SK-N-SH (cell line): ENCODE measurements around the gene PSMD14. TPM values are rescaled to one million over a fixed set of nuclear protein-coding genes. Genes with fewer than 3 reads are reported as not detected.

Source experiments
- CTCF ChIA-PET: fragments of 300-600, 350-600 bp; formaldehyde crosslinking; extraction: SDS; loops from one replicate; lab custom pipeline; 2021; lab: Yijun Ruan, JAX
- POLR2A ChIA-PET: fragments of 350-600 bp; sonication (Branson Sonifier 250); formaldehyde crosslinking; extraction: SDS; loops from one replicate; lab custom pipeline; 2020; ENCODE audit warnings: antibody characterized with exemption, inconsistent platforms; lab: Yijun Ruan, JAX
- DNase-seq: peaks from one replicate; pipeline ENCODE4 v3.0.0; 2012
- H2AFZ ChIP-seq: fragments of 200-600 bp; sonication (generic); 2 replicates; pipeline ENCODE4 v1.8.1; 2016; ENCODE audit warnings: antibody characterized with exemption, mild to moderate bottlenecking, low read depth
- H3F3A ChIP-seq: fragments of 200-600 bp; sonication (generic); replicated peaks from 2 replicates; pipeline ENCODE3; 2016; ENCODE audit warnings: antibody characterized with exemption, mild to moderate bottlenecking; ENCODE audit not compliant: insufficient read depth
- H3K27ac ChIP-seq, 2 experiments: fragments of 200-500 bp in 1 of 2; fragments of 200-600 bp in 1 of 2; sonication (Bioruptor generic) in 1 of 2; sonication (generic), shearing (Covaris generic) in 1 of 2; 2 replicates each; pipeline versions ENCODE4 v1.5.1 to v1.6.1; 2014 to 2016; ENCODE audit warnings: low read depth in 2 of 2, inconsistent platforms in 1 of 2, low read length in 1 of 2, mild to moderate bottlenecking in 1 of 2, mixed read lengths in 1 of 2
- H3K27me3 ChIP-seq: fragments of 200-600 bp; sonication (generic), shearing (Covaris generic); 2 replicates; pipeline ENCODE4 v1.6.1; 2016; ENCODE audit warnings: mixed run types; ENCODE audit not compliant: insufficient read depth
- H3K36me3 ChIP-seq, 2 experiments: fragments of 200-500 bp in 1 of 2; fragments of 200-600 bp in 1 of 2; sonication (Bioruptor generic) in 1 of 2; sonication (generic) in 1 of 2; replicated peaks in 1 of 2; 2 replicates each; pipeline versions ENCODE3 to v1.5.1; 2014 to 2016; ENCODE audit warnings: low read length in 1 of 2, mild to moderate bottlenecking in 1 of 2; ENCODE audit not compliant: insufficient read depth in 2 of 2, control insufficient read depth in 1 of 2
- H3K4me1 ChIP-seq, 2 experiments: fragments of 200-500 bp in 1 of 2; fragments of 200-600 bp in 1 of 2; sonication (Bioruptor generic) in 1 of 2; sonication (generic), shearing (Covaris generic) in 1 of 2; 2 replicates each; pipeline versions ENCODE4 v1.5.1 to v1.6.1; 2014 to 2016; ENCODE audit warnings: low read depth in 1 of 2, low read length in 1 of 2, mixed run types in 1 of 2; ENCODE audit not compliant: insufficient read depth in 2 of 2, control insufficient read depth in 1 of 2
- H3K4me2 ChIP-seq: fragments of 200-600 bp; sonication (generic), shearing (Covaris generic); 2 replicates; pipeline ENCODE4 v1.6.1; 2017; ENCODE audit warnings: mixed run types
- H3K4me3 ChIP-seq, 2 experiments: fragments of 200-500 bp in 1 of 2; fragments of 200-600 bp in 1 of 2; sonication (Bioruptor generic) in 1 of 2; sonication (generic), shearing (Covaris generic) in 1 of 2; 2 replicates each; pipeline versions ENCODE4 v1.5.1 to v1.8.1; 2014 to 2016; ENCODE audit warnings: low read depth in 2 of 2, inconsistent platforms in 1 of 2, low read length in 1 of 2, mild to moderate bottlenecking in 1 of 2, mixed read lengths in 1 of 2, moderate library complexity in 1 of 2
- H3K79me2 ChIP-seq: fragments of 200-600 bp; sonication (generic); 2 replicates; pipeline ENCODE4 v1.8.1; 2017; ENCODE audit warnings: mild to moderate bottlenecking; ENCODE audit not compliant: insufficient read depth
- H3K9ac ChIP-seq: fragments of 200-600 bp; sonication (generic); 2 replicates; pipeline ENCODE4 v1.6.1; 2017; ENCODE audit warnings: mixed run types
- H3K9me2 ChIP-seq: fragments of 200-600 bp; sonication (generic); 2 replicates; pipeline ENCODE4 v1.6.1; 2017; ENCODE audit warnings: mixed run types
- H3K9me3 ChIP-seq: fragments of 200-600 bp; sonication (generic); 2 replicates; pipeline ENCODE4 v1.6.1; 2017; ENCODE audit warnings: mixed run types, mild to moderate bottlenecking, moderate library complexity
- H4K20me1 ChIP-seq: fragments of 200-600 bp; sonication (generic); 2 replicates; pipeline ENCODE4 v1.6.1; 2017; ENCODE audit warnings: mild to moderate bottlenecking, mixed run types; ENCODE audit not compliant: insufficient read depth
- CHD2 ChIP-seq: fragments of 150-350 bp; IDR thresholded peaks from 2 replicates; pipeline ENCODE4 v1.6.1; 2018; ENCODE audit warnings: low read length; ENCODE audit not compliant: partially characterized antibody
- ELF1 ChIP-seq: IDR thresholded peaks from 2 replicates; pipeline ENCODE4 v1.4.0; 2012
- EZH2phosphoT487 ChIP-seq: fragments of 200-600 bp; sonication (generic); IDR thresholded peaks from 2 replicates; pipeline ENCODE4 v1.6.1; 2017; ENCODE audit warnings: low read depth, mixed run types, mild to moderate bottlenecking, antibody characterized with exemption, moderate library complexity, borderline replicate concordance
- FOSL2 ChIP-seq: IDR thresholded peaks from 2 replicates; pipeline ENCODE4 v1.4.0; 2012; ENCODE audit warnings: low read depth, mild to moderate bottlenecking, moderate library complexity, borderline replicate concordance
- GABPA ChIP-seq: IDR thresholded peaks from 2 replicates; pipeline ENCODE4 v1.4.0; 2012; ENCODE audit warnings: low read depth, mild to moderate bottlenecking
- GATA2 ChIP-seq: sonication (generic); formaldehyde crosslinking; IDR thresholded peaks from 2 replicates; pipeline ENCODE4 v1.5.0; 2020; ENCODE audit warnings: mild to moderate bottlenecking, missing genetic modification reagents
- NRF1 ChIP-seq: IDR thresholded peaks from 2 replicates; pipeline ENCODE4 v1.6.1; 2012; ENCODE audit warnings: low read depth, mild to moderate bottlenecking, low read length
- POLR2AphosphoS5 ChIP-seq: IDR thresholded peaks from 2 replicates; pipeline ENCODE4 v1.6.1; 2012; ENCODE audit warnings: low read depth, low read length
- RAD21 ChIP-seq: IDR thresholded peaks from 2 replicates; pipeline ENCODE4 v1.6.1; 2012; ENCODE audit warnings: mild to moderate bottlenecking, low read length
- RFX5 ChIP-seq: IDR thresholded peaks from 2 replicates; pipeline ENCODE4 v1.6.1; 2012; ENCODE audit warnings: mild to moderate bottlenecking, improper control_type of control experiment, low read length
- RXRA ChIP-seq: IDR thresholded peaks from 2 replicates; pipeline ENCODE4 v1.4.0; 2012; ENCODE audit warnings: low read depth, mild to moderate bottlenecking, borderline replicate concordance
- SIN3A ChIP-seq: IDR thresholded peaks from 2 replicates; pipeline ENCODE4 v1.6.1; 2012; ENCODE audit warnings: low read depth, mild to moderate bottlenecking, low read length, moderate library complexity, borderline replicate concordance
- SMC3 ChIP-seq: IDR thresholded peaks from 2 replicates; pipeline ENCODE4 v1.6.1; 2012; ENCODE audit warnings: low read depth, low read length, improper control_type of control experiment
- TAF1 ChIP-seq: IDR thresholded peaks from 2 replicates; pipeline ENCODE4 v1.6.1; 2012; ENCODE audit warnings: low read depth, mild to moderate bottlenecking, low read length, moderate library complexity, borderline replicate concordance
- TEAD4 ChIP-seq: IDR thresholded peaks from 2 replicates; pipeline ENCODE4 v1.4.0; 2012; ENCODE audit warnings: mild to moderate bottlenecking, borderline replicate concordance; ENCODE audit not compliant: insufficient read depth
- WGBS: methylation state at CpG from one replicate; pipeline ENCODE4 v1.1.6; 2017; ENCODE audit warnings: low lambda C conversion rate; 5-methylcytosine and 5-hydroxymethylcytosine counted together
- polyA plus RNA-seq, 3 experiments: library from polyadenylated mRNA; depleted of rRNA; stranded (reverse); fragments of >200 nt; gene quantifications; 2 replicates each; pipeline ENCODE4 v1.2.3, GENCODE V29; 2012
- TF ChIP-seq, protein P1 (sequence below): IDR thresholded peaks from 2 replicates; pipeline ENCODE4 v1.4.0; 2012; ENCODE audit warnings: low read depth
- TF ChIP-seq, protein P2 (sequence below): IDR thresholded peaks from 2 replicates; pipeline ENCODE4 v1.4.0; 2012; ENCODE audit warnings: low read depth, borderline replicate concordance
- TF ChIP-seq, protein P3 (sequence below): IDR thresholded peaks from 2 replicates; pipeline ENCODE4 v1.6.1; 2012; ENCODE audit warnings: mild to moderate bottlenecking, low read depth, low read length, moderate library complexity

The PSMD14 gene
- polyA plus RNA-seq, 1 of the 3 experiments (the other 2 are of a cell fraction), result 50.4 TPM

DNA sequence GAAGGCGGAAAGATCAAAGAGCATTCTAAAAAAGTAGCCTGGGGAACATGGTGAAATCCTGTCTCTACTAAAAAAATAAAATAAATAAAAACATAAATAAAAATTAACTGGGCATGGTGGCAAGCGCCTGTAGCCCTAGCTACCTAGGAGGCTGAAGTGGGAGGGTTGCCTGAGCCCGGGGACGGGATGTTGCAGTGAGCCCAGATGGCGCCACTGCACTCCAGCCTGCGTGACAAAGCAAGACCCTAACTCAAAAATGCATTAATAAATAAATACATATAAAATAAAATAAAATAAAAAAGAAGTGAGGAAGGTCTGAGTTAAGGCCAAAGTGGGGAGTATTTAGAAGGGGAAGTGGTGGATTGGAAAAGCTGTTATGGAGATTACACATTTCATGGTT lies 1.3 kb upstream of the PSMD14 start:
- H3K9ac ChIP-seq, result no peak overlapping the region
- no peak for DNase-seq

More for the DNA sequence above, 1.3 kb upstream of the PSMD14 start:
- H3K36me3 ChIP-seq, result peaks cover 0 to 10% of the 10 kb centered on the region in 2 experiments
- 97% methylated on average over 6 of the region's 6 CpGs for WGBS
- H3K4me2 ChIP-seq, result peak overlapping the region; percentile 76; the same call in 1 of the 2 replicates
- ChIA-PET CTCF (interaction anchor here (1.2 to 2.2 kb wide), 2 partner anchors 84 to 118 kb away, joined by 3 to 6 read pairs; no protein-coding TSS in a partner anchor), POLR2A (interaction anchor here (0.6 kb wide), 1 partner anchor 10 kb away, joined by 3 read pairs; no protein-coding TSS in a partner anchor)
- H3K27ac ChIP-seq, result no peak overlapping the region
- H3K9me2 ChIP-seq, result no peaks in the 10 kb centered on the region
- peaks cover 4% of the 10 kb centered on the region; the same call in 1 of the 2 replicates for H4K20me1 ChIP-seq
- H3K27me3 ChIP-seq, result no peaks in the 10 kb centered on the region
- no peak overlapping the region for H2AFZ ChIP-seq
- H3K79me2 ChIP-seq, result peaks cover 46% of the 10 kb centered on the region
- no peaks in the 10 kb centered on the region for H3F3A ChIP-seq
- H3K4me1 ChIP-seq, result peaks cover 0 to 6% of the 10 kb centered on the region in 2 experiments; a peak in 3 of 4 replicates
- no peak for TF ChIP-seq EZH2phosphoT487
- no peak for TF ChIP-seq SMC3
- TF ChIP-seq, protein P1, sequence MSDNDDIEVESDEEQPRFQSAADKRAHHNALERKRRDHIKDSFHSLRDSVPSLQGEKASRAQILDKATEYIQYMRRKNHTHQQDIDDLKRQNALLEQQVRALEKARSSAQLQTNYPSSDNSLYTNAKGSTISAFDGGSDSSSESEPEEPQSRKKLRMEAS, result no peak
- TF ChIP-seq RXRA, result no peak
- TF ChIP-seq TEAD4, result no peak
- no peak for TF ChIP-seq TAF1
- no peak for TF ChIP-seq POLR2AphosphoS5
- no peak for TF ChIP-seq ELF1
- TF ChIP-seq RAD21, result no peak; the same call in 1 of the 2 replicates
- no peak for TF ChIP-seq CHD2
- TF ChIP-seq, protein P2, sequence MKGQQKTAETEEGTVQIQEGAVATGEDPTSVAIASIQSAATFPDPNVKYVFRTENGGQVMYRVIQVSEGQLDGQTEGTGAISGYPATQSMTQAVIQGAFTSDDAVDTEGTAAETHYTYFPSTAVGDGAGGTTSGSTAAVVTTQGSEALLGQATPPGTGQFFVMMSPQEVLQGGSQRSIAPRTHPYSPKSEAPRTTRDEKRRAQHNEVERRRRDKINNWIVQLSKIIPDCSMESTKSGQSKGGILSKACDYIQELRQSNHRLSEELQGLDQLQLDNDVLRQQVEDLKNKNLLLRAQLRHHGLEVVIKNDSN, result no peak
- TF ChIP-seq, protein P3, sequence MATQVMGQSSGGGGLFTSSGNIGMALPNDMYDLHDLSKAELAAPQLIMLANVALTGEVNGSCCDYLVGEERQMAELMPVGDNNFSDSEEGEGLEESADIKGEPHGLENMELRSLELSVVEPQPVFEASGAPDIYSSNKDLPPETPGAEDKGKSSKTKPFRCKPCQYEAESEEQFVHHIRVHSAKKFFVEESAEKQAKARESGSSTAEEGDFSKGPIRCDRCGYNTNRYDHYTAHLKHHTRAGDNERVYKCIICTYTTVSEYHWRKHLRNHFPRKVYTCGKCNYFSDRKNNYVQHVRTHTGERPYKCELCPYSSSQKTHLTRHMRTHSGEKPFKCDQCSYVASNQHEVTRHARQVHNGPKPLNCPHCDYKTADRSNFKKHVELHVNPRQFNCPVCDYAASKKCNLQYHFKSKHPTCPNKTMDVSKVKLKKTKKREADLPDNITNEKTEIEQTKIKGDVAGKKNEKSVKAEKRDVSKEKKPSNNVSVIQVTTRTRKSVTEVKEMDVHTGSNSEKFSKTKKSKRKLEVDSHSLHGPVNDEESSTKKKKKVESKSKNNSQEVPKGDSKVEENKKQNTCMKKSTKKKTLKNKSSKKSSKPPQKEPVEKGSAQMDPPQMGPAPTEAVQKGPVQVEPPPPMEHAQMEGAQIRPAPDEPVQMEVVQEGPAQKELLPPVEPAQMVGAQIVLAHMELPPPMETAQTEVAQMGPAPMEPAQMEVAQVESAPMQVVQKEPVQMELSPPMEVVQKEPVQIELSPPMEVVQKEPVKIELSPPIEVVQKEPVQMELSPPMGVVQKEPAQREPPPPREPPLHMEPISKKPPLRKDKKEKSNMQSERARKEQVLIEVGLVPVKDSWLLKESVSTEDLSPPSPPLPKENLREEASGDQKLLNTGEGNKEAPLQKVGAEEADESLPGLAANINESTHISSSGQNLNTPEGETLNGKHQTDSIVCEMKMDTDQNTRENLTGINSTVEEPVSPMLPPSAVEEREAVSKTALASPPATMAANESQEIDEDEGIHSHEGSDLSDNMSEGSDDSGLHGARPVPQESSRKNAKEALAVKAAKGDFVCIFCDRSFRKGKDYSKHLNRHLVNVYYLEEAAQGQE, result no peak
- TF ChIP-seq NRF1, result no peak
- no peak for TF ChIP-seq RFX5
- no peak for TF ChIP-seq GABPA
- no peak for TF ChIP-seq FOSL2
- no peak for TF ChIP-seq SIN3A
- no peak for TF ChIP-seq GATA2 (CRISPR knock-in tag)
- TF ChIP-seq, all 33 proteins: peak for 0
- Histone ChIP-seq H3K9me3 (peaks cover 5% of the 10 kb centered on the region; the same call in 1 of the 2 replicates), H3K4me3 (peak overlapping the region; percentile 86 to 88; a peak in 2 of 4 replicates)
